AG09319 (cell line): Measurements from ENCODE around the gene LRP3.

Experiments used
- DNase-seq: peaks from one replicate; pipeline ENCODE4 v3.0.0-alpha.2; 2010; ENCODE audit warnings: low read depth; ENCODE audit errors: extremely low read depth
- CTCF ChIP-seq: IDR thresholded peaks from 2 replicates; pipeline ENCODE4 v1.5.1; 2011; ENCODE audit warnings: low read depth, mild to moderate bottlenecking, inconsistent platforms, low read length, moderate library complexity

LRP3 gene

GRCh38 chr19:33203529-33203928 lies 9.4 kb downstream of the LRP3 start:
- DNase-seq = no peak
- TF ChIP-seq CTCF = no peak

- TF ChIP-seq CTCF = no peak
Measured at GRCh38 chr19:33204136-33204973, 10.2 kb downstream of the LRP3 start.

GRCh38 chr19:33205110-33205509 lies 11.0 kb downstream of the LRP3 start:
- TF ChIP-seq CTCF = no peak
- no peak for DNase-seq

More at GRCh38 chr19:33204136-33204973, 10.2 kb downstream of the LRP3 start:
- no peak for DNase-seq

- TF ChIP-seq CTCF = no peak
- DNase-seq = no peak
Measured at GRCh38 chr19:33205531-33206260, 11.6 kb downstream of the LRP3 start.

- TF ChIP-seq CTCF = no peak
- no peak for DNase-seq
Measured at GRCh38 chr19:33206261-33207039, 12.3 kb downstream of the LRP3 start.

GRCh38 chr19:33207040-33207620 lies 13.0 kb downstream of the LRP3 start:
- DNase-seq = no peak
- TF ChIP-seq CTCF = no peak
